Immature natural killer cell (primary cell): ENCODE data around the gene POLR1D. TPM values are rescaled to one million over a fixed set of nuclear protein-coding genes. Genes with fewer than 3 reads are reported as not detected.
A peak's percentile ranks its signal among the peaks of the same experiment; 100 is the strongest.
"Not testable (repeated sequence)": the region's sequence is repeated elsewhere in the genome, so short reads cannot be mapped to it uniquely, and the experiment has no call there.

ENCODE experiments used
- DNase-seq, 3 donors: peaks; one replicate each; pipeline ENCODE4 v3.0.0; 2022; ENCODE audit warnings: mixed read lengths in 1 of 3
- H3K27ac Mint-ChIP-seq, 6 donors: one replicate each; pipeline ENCODE4 v1.8.0; 2020; ENCODE audit warnings: mixed read lengths in 6 of 6, mild to moderate bottlenecking in 5 of 6, inconsistent platforms in 4 of 6, moderate library complexity in 3 of 6
- H3K27me3 Mint-ChIP-seq, 3 donors: one replicate each; pipeline ENCODE4 v1.8.0; 2020 to 2021; ENCODE audit warnings: low read depth in 3 of 3, mild to moderate bottlenecking in 3 of 3, mixed read lengths in 3 of 3, moderate library complexity in 3 of 3, inconsistent platforms in 1 of 3
- H3K36me3 Mint-ChIP-seq, 3 donors: one replicate each; pipeline ENCODE4 v1.8.0; 2020; ENCODE audit warnings: mixed read lengths in 3 of 3, inconsistent platforms in 2 of 3, mild to moderate bottlenecking in 2 of 3
- H3K4me1 Mint-ChIP-seq, 2 donors: one replicate each; pipeline ENCODE4 v1.8.0; 2020; ENCODE audit warnings: inconsistent platforms in 2 of 2, mild to moderate bottlenecking in 2 of 2, mixed read lengths in 2 of 2, moderate library complexity in 1 of 2
- H3K4me3 Mint-ChIP-seq, 5 donors: one replicate each; pipeline ENCODE4 v1.8.0; 2020; ENCODE audit warnings: mild to moderate bottlenecking in 5 of 5, mixed read lengths in 5 of 5, inconsistent platforms in 3 of 5, moderate library complexity in 3 of 5
- H3K9me3 Mint-ChIP-seq, 6 donors: one replicate each; pipeline ENCODE4 v1.8.0; 2020; ENCODE audit warnings: mild to moderate bottlenecking in 6 of 6, mixed read lengths in 6 of 6, inconsistent platforms in 4 of 6, moderate library complexity in 3 of 6
- polyA plus RNA-seq, 3 donors: library from polyadenylated mRNA; unstranded; fragments of 300-500 nt; fragmentation: Illumina TruSeq; gene quantifications; one replicate each; pipeline ENCODE4 v1.2.3, GENCODE V29; 2021

The POLR1D gene
- polyA plus RNA-seq, 3 donors from 2014 or later: 66.9 to 109 (median 87.7) TPM

DNA sequence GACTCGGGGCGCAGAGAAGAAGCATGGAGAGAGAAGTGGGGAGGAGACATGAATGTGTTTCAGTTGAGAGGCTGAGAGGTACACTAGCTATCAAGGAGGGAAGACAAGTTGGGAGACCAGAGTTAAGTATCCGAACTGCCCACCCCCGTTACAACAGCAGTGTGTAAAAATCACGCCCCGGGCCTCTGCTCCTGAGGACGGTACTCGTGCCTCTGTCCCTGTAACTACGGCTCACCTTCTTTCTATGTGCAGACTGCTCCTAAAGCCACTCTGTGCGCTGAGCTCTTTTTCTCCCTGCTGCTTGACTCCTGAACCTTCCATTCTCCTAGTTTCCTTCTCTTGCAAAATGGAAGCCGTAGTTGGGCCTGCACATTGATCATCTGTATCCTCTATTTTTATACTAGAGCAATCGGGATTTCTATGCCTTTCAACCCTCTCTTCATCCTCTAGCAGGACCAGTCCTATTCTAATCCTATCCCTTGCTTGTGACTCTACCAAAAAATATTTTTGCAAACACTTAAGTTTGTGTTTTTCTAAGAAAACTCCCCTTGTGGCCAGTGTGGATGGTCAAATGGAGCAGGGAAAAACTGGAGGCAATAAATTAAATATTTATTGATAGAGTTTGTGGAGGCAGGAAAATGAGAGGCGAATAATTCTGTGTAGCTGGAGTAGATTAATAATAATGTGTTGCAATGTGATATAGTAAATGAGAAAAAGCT is 569 bp downstream of the POLR1D start:
- peaks cover 2 to 17% (median 3%) of the 10 kb centered on the region in 3 donors for H3K27me3 Mint-ChIP-seq
- DNase-seq: no peak
- peak overlapping the region; percentile 88 to 99 (median 94) for H3K4me3 Mint-ChIP-seq
- no peaks in the 10 kb centered on the region for H3K9me3 Mint-ChIP-seq
- peaks cover 57 to 77% of the 10 kb centered on the region in 2 donors for H3K4me1 Mint-ChIP-seq
- H3K36me3 Mint-ChIP-seq: peaks cover 0 to 8% (median 0%) of the 10 kb centered on the region in 3 donors
- H3K27ac Mint-ChIP-seq: peak overlapping the region; percentile 91 to 97 (median 94)

DNA sequence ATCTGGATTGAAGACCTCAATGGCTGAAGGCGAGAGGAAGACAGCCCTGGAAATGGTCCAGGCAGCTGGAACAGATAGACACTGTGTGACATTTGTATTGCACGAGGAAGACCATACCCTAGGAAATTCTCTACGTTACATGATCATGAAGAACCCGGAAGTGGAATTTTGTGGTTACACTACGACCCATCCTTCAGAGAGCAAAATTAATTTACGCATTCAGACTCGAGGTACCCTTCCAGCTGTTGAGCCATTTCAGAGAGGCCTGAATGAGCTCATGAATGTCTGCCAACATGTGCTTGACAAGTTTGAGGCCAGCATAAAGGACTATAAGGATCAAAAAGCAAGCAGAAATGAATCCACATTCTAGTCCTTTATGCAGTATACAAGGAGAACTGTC is 1.2 kb downstream of the POLR1D start:
- no peaks in the 10 kb centered on the region for H3K9me3 Mint-ChIP-seq
- H3K4me3 Mint-ChIP-seq: peak overlapping the region; percentile 88 to 99 (median 94)
- peaks cover 58 to 77% of the 10 kb centered on the region in 2 donors for H3K4me1 Mint-ChIP-seq
- H3K27me3 Mint-ChIP-seq: peaks cover 2 to 17% (median 3%) of the 10 kb centered on the region in 3 donors
- no peak for DNase-seq
- peaks cover 0 to 8% (median 0%) of the 10 kb centered on the region in 3 donors for H3K36me3 Mint-ChIP-seq
- peak overlapping the region in 3 of 6 donors; percentile 93 to 97 (median 94) for H3K27ac Mint-ChIP-seq

DNA sequence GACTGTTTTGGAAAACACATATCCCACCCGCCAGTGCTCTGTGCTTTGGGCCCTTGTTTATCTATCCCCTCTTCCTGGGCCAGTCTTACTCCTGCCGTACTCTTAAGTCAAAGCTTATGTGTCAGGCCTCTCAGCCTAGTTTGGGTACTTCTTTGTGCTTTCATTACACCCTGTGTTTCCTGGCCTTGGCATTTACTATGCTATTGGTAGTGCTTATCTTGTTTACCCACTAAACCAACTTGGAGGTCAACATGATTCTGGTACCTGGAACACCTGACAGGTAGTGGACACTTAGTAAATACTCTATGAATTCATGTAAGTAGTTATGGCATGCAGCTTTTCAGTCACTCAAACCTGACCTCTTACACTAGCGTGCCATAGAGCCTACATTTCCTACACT is 2.4 kb downstream of the POLR1D start:
- Mint-ChIP-seq H3K4me3 (peak overlapping the region in 2 of 5 donors; percentile 6 to 23), H3K27ac (peak overlapping the region in 1 of 6 donors; percentile 8)

GRCh38 chr13:27625839-27626238 is 4.1 kb downstream of the POLR1D start:
- DNase-seq: no peak
- peaks cover 44 to 70% of the 10 kb centered on the region in 2 donors for H3K4me1 Mint-ChIP-seq
- peak overlapping the region in 2 of 6 donors; percentile 8 to 79 for H3K27ac Mint-ChIP-seq
- no peak overlapping the region for H3K4me3 Mint-ChIP-seq
- H3K9me3 Mint-ChIP-seq: no peaks in the 10 kb centered on the region
- H3K36me3 Mint-ChIP-seq: peaks cover 0 to 8% (median 0%) of the 10 kb centered on the region in 3 donors
- peaks cover 2 to 8% (median 3%) of the 10 kb centered on the region in 3 donors for H3K27me3 Mint-ChIP-seq

More for the DNA sequence above, 2.4 kb downstream of the POLR1D start:
- Mint-ChIP-seq H3K4me1 (peaks cover 48 to 70% of the 10 kb centered on the region in 2 donors), H3K36me3 (peaks cover 0 to 8% (median 0%) of the 10 kb centered on the region in 3 donors), H3K27me3 (peaks cover 2 to 17% (median 3%) of the 10 kb centered on the region in 3 donors), H3K9me3 (no peaks in the 10 kb centered on the region)
- DNase-seq: no peak

DNA sequence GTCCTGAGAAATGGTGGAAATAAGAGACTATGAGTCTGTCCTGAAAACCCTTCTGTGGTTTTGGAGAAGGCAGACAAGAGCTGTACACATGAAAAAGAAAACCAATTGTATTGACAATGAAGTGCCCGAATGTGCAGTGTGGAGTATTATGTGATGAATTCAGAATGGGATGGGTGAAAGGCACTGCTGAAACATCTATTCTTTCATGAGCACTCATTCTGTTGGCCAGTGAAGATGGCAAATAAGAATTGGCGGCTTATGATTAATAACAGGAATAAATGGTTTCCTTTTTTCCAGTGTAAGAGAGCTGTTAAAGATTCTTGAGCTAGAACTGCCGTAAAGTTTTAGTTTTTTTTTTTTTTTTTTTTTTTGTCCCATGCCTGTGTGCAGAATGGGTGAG is 5.7 kb downstream of the POLR1D start:
- Mint-ChIP-seq H3K9me3 (no peaks in the 10 kb centered on the region), H3K27ac (peak overlapping the region in 1 of 6 donors; percentile 4), H3K4me3 (no peak overlapping the region), H3K4me1 (peaks cover 52 to 81% of the 10 kb centered on the region in 2 donors), H3K36me3 (peaks cover 0 to 8% (median 0%) of the 10 kb centered on the region in 3 donors), H3K27me3 (peaks cover 0 to 1% (median 0%) of the 10 kb centered on the region in 3 donors)
- DNase-seq: no peak

- Mint-ChIP-seq H3K4me3 (no peak overlapping the region), H3K9me3 (no peaks in the 10 kb centered on the region), H3K27ac (peak overlapping the region in 2 of 6 donors; percentile 17 to 59), H3K27me3 (peaks cover 0 to 1% (median 0%) of the 10 kb centered on the region in 3 donors), H3K36me3 (peaks cover 0 to 13% (median 0%) of the 10 kb centered on the region in 3 donors), H3K4me1 (peaks cover 45 to 80% of the 10 kb centered on the region in 2 donors)
- DNase-seq: no peak
Measured at GRCh38 chr13:27628081-27628480, 6.4 kb downstream of the POLR1D start.

GRCh38 chr13:27628766-27629165 is 7.1 kb downstream of the POLR1D start:
- H3K4me3 Mint-ChIP-seq, H3K9me3 Mint-ChIP-seq, H3K27ac Mint-ChIP-seq, DNase-seq, H3K27me3 Mint-ChIP-seq: not testable (repeated sequence)
- H3K4me1 Mint-ChIP-seq: peaks cover 38 to 76% of the 10 kb centered on the region in 2 donors
- H3K36me3 Mint-ChIP-seq: peaks cover 0 to 11% (median 0%) of the 10 kb centered on the region in 3 donors

GRCh38 chr13:27631156-27631555 is 9.5 kb downstream of the POLR1D start:
- peaks cover 0 to 6% (median 0%) of the 10 kb centered on the region in 3 donors for H3K36me3 Mint-ChIP-seq
- H3K4me1 Mint-ChIP-seq: peaks cover 25 to 67% of the 10 kb centered on the region in 2 donors
- no peak overlapping the region for H3K27ac Mint-ChIP-seq

DNA sequence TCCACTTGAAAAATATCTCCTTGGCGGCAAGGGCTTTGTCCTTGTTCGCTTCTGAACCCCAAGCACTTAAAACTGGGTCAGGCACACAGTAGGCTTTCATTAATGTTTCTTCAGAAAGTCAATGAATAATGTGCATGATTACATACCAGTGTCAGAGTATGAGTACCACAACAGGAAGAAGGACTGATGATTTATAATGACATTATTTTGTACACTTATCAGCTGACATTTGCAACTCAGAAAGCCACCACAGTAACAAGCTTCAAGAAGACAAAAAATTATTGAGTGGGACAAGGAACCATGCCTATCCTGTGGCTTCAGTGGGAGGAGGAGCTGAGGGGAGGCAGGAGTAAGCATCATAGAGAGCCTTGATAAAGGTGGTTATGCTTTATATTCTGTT is 10.0 kb downstream of the POLR1D start:
- H3K27ac Mint-ChIP-seq: no peak overlapping the region
- H3K4me1 Mint-ChIP-seq: peaks cover 26 to 69% of the 10 kb centered on the region in 2 donors
- H3K4me3 Mint-ChIP-seq: no peak overlapping the region

More at GRCh38 chr13:27631156-27631555, 9.5 kb downstream of the POLR1D start:
- no peak for DNase-seq
- Mint-ChIP-seq H3K4me3 (no peak overlapping the region), H3K9me3 (no peaks in the 10 kb centered on the region), H3K27me3 (peaks cover 0 to 1% (median 0%) of the 10 kb centered on the region in 3 donors)

GRCh38 chr13:27632214-27632613 is 10.5 kb downstream of the POLR1D start:
- H3K4me3 Mint-ChIP-seq: no peak overlapping the region
- H3K4me1 Mint-ChIP-seq: peaks cover 30 to 70% of the 10 kb centered on the region in 2 donors

More for the DNA sequence above, 10.0 kb downstream of the POLR1D start:
- peaks cover 0 to 1% (median 1%) of the 10 kb centered on the region in 3 donors for H3K27me3 Mint-ChIP-seq
- no peaks in the 10 kb centered on the region for H3K9me3 Mint-ChIP-seq
- H3K36me3 Mint-ChIP-seq: peaks cover 0 to 6% (median 0%) of the 10 kb centered on the region in 3 donors
- no peak for DNase-seq

DNA sequence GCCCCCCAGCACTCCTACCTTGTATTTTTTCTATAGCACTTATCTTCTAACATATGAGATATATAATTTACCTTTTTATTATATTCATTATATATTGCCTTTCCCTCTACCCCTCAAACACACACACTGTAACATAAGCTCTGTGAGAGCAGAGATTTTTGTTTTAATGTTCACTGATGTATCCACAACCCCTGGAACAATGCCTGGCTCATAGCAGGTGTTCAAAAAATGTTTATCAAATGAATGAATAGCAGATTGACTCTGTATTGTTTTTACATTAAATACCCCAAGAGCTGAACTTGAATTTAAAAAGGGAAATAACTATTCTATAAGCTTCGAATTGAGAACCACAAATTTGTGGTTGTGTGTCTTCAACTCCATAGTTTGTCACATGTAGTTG is 11.0 kb downstream of the POLR1D start:
- Mint-ChIP-seq H3K36me3 (peaks cover 0 to 6% (median 0%) of the 10 kb centered on the region in 3 donors), H3K9me3 (no peaks in the 10 kb centered on the region), H3K4me3 (no peak overlapping the region), H3K27ac (peak overlapping the region in 1 of 6 donors; percentile 44), H3K27me3 (peaks cover 0 to 2% (median 0%) of the 10 kb centered on the region in 3 donors), H3K4me1 (peaks cover 29 to 69% of the 10 kb centered on the region in 2 donors)
- DNase-seq: no peak

More at GRCh38 chr13:27632214-27632613, 10.5 kb downstream of the POLR1D start:
- peaks cover 0 to 6% (median 0%) of the 10 kb centered on the region in 3 donors for H3K36me3 Mint-ChIP-seq
- no peak for DNase-seq
- peaks cover 0 to 2% (median 0%) of the 10 kb centered on the region in 3 donors for H3K27me3 Mint-ChIP-seq
- no peaks in the 10 kb centered on the region for H3K9me3 Mint-ChIP-seq
- peak overlapping the region in 1 of 6 donors; percentile 23 for H3K27ac Mint-ChIP-seq

DNA sequence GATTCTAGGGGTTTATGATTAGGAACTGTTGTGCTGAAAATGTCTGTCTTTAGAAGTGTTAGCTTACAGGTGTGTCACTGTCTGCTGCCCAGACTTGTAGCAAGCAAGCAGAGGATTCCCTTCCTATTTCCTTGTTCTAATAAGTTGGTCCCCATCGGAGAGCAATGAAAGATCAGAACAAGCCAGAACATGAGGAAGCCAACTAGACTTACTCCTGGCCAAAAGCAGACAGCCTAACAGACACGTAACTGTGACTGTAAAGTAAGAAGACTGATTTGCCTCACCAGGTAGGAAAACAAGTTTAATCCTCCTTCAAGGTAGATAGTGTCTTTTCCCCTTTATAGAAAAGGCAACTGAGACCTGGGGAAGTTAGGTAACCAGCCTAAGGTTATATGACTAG is 12.5 kb downstream of the POLR1D start:
- Mint-ChIP-seq H3K4me1 (peaks cover 32 to 76% of the 10 kb centered on the region in 2 donors), H3K27me3 (peaks cover 0 to 2% (median 0%) of the 10 kb centered on the region in 3 donors), H3K36me3 (peaks cover 0 to 6% (median 0%) of the 10 kb centered on the region in 3 donors), H3K27ac (no peak overlapping the region), H3K4me3 (no peak overlapping the region), H3K9me3 (no peaks in the 10 kb centered on the region)
- no peak for DNase-seq

DNA sequence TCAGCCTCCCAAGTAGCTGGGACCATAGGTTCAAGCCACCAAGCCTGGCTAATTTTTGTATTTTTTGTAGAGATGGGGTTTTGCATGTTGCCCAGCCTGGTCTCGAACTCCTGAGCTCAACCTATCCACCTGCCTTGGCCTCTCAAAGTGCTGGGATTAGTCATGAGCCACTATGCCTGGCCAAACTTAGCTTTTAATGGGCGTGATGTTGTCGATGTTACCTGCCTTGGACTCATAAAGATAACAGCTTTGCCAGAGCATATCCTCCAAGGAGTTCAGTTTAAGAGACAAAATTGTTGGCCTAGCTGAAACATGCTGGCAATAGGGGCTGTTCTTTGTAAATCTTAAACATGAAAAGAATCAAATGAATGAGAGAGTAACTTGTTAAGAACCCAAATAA is 13.1 kb downstream of the POLR1D start:
- Mint-ChIP-seq H3K27ac (no peak overlapping the region), H3K27me3 (peaks cover 0 to 2% (median 0%) of the 10 kb centered on the region in 3 donors), H3K9me3 (no peaks in the 10 kb centered on the region), H3K4me3 (no peak overlapping the region), H3K4me1 (peaks cover 33 to 82% of the 10 kb centered on the region in 2 donors), H3K36me3 (peaks cover 0 to 6% (median 0%) of the 10 kb centered on the region in 3 donors)
- DNase-seq: no peak

GRCh38 chr13:27635266-27635665 is 13.6 kb downstream of the POLR1D start:
- H3K4me1 Mint-ChIP-seq: peaks cover 35 to 84% of the 10 kb centered on the region in 2 donors

More at GRCh38 chr13:27635266-27635665, 13.6 kb downstream of the POLR1D start:
- DNase-seq: no peak
- Mint-ChIP-seq H3K9me3 (no peaks in the 10 kb centered on the region), H3K4me3 (no peak overlapping the region), H3K27me3 (peaks cover 0 to 2% (median 0%) of the 10 kb centered on the region in 3 donors), H3K36me3 (peaks cover 0 to 6% (median 0%) of the 10 kb centered on the region in 3 donors), H3K27ac (no peak overlapping the region)
